GM12873 (cell line): ENCODE data around the gene MPZL1.

Source experiments
- TF ChIP-seq, protein P1 (sequence below): IDR thresholded peaks from 2 replicates; pipeline ENCODE4 v1.5.1; 2012; ENCODE audit warnings: low read depth, mild to moderate bottlenecking, moderate library complexity, low read length, control low read depth; ENCODE audit not compliant: insufficient read depth; ENCODE audit errors: missing control alignments

MPZL1 gene

DNA sequence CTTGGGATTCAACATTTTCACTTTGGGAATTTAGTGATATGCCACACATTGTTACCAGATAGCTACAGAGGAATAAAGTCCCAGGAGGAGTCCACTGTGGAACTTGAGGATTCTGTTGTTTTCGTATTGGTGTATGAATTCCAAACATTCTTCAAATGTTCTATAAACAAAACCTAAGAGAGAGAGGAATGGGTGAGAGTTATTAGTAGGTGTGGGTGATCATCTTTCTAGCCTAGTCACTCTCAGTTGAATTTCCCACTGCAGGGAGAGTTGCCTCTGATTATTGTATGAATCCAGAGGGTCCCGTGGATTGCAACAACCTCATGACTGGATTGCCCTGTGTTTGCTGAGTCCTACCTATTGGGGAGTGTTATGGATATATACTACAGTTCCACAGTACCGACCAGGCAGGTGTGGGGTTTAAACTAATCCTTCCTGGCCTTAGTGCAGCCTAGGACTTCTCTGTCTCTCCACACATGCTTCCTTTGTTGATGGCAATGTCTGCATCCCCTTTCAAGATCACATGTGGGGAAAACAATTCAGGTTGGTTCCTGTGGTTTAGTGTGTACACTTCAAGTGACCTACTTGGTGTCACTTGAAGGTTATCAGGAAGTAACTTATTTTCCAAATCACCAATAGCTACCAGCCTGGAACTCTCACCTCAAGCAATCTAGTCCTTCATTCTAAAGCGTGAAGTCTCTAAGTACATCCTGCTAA lies 100.3 kb downstream of the MPZL1 start:
- TF ChIP-seq, protein P1, sequence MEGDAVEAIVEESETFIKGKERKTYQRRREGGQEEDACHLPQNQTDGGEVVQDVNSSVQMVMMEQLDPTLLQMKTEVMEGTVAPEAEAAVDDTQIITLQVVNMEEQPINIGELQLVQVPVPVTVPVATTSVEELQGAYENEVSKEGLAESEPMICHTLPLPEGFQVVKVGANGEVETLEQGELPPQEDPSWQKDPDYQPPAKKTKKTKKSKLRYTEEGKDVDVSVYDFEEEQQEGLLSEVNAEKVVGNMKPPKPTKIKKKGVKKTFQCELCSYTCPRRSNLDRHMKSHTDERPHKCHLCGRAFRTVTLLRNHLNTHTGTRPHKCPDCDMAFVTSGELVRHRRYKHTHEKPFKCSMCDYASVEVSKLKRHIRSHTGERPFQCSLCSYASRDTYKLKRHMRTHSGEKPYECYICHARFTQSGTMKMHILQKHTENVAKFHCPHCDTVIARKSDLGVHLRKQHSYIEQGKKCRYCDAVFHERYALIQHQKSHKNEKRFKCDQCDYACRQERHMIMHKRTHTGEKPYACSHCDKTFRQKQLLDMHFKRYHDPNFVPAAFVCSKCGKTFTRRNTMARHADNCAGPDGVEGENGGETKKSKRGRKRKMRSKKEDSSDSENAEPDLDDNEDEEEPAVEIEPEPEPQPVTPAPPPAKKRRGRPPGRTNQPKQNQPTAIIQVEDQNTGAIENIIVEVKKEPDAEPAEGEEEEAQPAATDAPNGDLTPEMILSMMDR = no peak

DNA sequence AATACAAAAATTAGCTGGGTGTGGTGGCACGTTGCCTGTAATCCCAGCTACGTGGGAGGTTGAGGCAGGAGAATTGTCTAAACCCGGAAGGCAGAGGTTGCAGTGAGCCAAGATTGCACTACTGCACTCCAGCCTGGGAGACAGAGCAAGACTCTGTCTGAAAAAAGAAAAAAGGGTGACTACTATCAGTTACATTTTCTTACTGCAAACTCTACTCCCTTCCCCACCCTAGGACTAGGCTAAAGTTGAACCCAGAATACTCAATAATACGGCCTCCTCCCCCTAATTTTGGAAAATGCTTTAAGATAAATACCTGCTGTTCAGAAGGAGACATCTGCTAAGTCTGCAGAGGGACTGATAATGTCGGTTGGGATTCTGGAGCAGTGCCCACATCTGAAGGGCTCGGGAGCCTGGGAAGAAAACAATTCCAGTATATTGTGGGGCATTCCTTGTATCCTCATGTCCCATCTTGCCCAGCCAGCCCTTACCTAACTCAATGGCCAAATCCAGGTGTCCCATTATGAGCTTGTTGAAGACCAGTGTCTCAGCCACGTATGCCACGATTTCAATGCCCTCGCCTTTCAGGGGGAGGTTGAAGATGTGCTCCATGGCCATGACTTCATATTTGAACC lies 102.5 kb downstream of the MPZL1 start:
- TF ChIP-seq, protein P1 = no peak

DNA sequence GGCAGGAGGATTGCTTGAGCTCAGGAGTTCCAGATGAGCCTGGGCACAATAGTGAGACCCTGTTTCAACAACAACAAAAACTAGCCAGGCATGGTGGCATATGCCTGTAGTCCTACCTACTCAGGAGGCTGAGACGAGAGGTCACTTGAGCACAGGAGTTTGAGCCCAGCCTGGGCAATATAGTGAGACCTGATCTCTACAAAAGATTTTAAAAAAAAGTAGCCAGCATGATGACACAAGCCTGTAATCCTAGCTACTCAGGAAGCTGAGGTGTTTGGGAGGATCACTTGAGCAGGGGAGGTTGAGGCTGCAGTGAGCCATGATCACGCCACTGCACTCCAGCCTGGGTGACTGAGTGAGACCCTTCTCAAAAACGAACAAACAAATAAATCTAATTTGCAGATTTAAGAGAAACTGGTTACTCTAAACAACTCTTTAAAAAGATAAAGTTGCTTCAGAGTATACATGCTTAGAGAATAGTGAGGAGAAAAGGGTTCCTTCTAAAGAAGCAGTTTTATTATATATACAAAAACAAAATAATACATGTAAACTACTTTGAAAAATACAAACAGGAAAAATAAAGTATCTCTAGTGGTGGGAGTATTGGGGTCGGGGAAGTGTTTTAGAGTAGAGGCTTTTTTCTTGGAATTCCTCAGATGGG lies 103.8 kb downstream of the MPZL1 start:
- TF ChIP-seq, protein P1 = no peak

DNA sequence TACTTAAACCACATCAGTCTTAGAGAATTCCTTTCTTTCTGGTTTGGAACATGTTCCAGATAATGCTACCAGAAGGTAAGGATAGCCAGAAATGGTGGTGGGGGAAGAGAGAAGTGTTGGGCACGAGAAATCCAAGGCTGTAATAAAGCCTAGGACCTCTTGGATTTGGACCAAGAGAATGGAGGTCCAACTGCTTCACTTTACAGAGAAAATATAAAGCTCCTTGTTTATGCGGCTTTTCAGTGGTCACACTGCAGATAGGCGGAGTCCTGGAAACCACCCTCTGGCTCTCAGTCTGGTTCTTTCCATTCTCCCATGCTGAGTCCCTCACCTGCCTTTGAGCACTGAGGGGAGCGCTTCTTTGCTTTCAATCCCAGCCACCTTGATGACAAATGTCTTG lies 104.3 kb downstream of the MPZL1 start:
- TF ChIP-seq, protein P1 = no peak

DNA sequence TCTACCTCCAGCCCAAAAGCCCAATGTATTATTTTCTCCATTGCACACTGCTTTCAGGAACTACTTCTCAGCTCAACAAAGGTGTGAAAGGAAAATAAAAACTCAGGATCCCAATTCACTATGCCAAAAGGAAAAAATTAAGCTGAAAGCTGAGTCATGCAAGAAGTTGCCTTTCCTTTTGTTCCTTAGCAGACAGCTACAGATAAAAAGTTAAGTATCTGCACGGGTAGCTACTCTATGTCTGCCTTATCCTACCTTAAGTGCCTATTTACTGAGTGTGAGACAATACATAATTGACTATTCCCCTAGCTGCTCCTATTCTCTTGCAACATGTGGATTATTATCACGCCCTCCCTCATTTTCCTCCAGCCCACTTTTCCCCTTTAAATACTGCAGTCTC lies 108.1 kb downstream of the MPZL1 start:
- TF ChIP-seq, protein P1 = no peak

DNA sequence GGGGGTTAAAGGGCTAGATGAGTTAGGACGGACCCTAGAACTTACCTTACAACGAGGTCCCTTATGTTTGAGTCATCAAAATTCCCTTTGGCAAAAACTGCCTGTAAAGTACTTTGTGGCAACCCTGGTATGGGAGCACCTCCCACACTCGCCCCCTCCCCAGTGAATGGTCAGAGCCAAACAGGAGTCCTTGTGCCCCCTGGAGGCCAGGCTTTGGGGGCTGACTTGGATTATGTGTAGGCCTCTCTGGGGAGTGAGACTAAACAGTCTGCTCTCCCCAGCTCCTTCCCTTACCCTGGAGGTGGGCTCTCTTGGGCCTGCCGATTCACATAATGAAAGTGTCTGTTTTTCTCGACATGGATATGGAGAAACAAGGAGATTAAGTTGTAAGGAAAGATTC lies 110.9 kb downstream of the MPZL1 start:
- TF ChIP-seq, protein P1 = no peak

DNA sequence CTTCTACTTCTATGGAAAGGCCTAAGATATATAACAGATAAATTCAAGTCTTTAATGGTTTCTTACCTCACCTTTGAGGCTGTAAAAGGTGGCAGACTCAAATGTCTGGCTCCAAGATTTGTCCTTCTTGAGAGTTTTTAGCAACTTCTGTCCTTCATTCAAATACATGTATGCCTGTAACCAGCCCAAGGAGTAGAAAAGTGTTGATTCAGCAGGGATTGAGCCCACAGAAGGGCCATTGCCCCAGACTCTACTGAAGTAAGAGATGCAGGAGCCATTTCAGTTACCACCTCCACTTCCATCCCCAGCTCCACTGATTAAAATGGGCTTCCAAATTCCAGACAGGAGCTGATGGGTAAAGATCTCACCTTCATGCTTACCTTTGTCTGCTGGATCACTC lies 112.1 kb downstream of the MPZL1 start:
- TF ChIP-seq, protein P1 = no peak
